ENCODE data around the gene SGCG.

GRCh38 chr13:23356368-23356767 lies 175.6 kb downstream of the SGCG start:
- TF ChIP-seq CTCF (IDR thresholded peaks at IDR 0.05), result no peak
- TF ChIP-seq POLR2AphosphoS5 (IDR thresholded peaks at IDR 0.05), result no peak
- no peak for TF ChIP-seq POLR2A (IDR thresholded peaks at IDR 0.05)

Data from breast epithelium (tissue), 3 donors.